Measurements from ENCODE around the gene PPAT.
A peak's percentile ranks its signal among the peaks of the same experiment; 100 is the strongest.

Gene PPAT

DNA sequence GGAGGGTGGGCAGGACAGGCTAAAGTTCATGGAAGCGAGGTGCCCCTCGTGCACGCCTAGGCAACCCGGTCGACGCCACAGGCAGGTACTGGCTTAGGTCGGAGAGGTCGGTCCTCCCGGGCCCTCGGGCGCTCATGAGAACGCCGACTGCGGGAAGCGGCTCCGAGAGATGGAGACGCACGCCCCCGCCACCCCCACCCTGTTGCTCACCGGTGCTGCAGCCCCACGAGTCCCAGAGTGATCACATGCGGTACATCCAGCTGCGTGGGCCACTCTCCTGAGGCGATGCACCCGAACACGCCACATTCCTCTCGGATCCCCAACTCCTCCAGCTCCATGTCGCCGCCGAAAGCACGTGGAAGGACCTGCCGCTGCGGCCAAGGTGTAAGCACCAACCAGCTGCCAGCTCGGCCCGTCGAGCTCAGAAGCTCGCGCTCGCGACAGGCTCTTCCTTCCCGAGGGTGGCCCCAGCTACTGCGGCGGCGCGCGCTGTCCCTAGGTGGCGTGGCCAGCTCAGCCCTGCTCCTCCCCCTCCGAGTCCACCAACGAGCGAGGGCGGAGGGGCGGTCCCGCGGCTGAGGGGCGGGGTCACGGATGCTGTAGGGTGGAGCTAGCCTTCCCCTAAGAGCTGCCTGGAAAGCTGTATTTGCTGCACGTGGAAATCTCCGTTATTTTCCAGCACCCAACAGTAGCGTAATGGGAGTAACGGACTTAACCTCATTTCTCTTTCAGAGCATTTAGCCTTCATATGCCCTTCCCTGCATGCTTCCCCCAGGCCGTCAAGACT, at the start of gene PPAT:
TSS of gene PPAT (minus strand) at position 476 of the 787 bp plus-strand sequence. CDS start at position 338, 138 bp downstream.
- Histone ChIP-seq H3K4me1 (ENCODE audit: insufficient read depth, insufficient read length) (no peaks in the 10 kb centered on the region), H3K4me3 (ENCODE audit: insufficient read length, low read depth) (peak within 1 kb of the TSS; percentile 91), H3K9ac (ENCODE audit: insufficient read length, low read depth) (peak within 1 kb of the TSS; percentile 96), H3K9me3 (ENCODE audit: insufficient read depth, low read length) (no peaks in the 10 kb centered on the region), H3K27me3 (ENCODE audit: insufficient read depth, insufficient read length) (no peaks in the 10 kb centered on the region), H3K36me3 (ENCODE audit: insufficient read depth, insufficient read length, low read length) (peaks cover 17% of the 10 kb centered on the region)
- TF ChIP-seq SUZ12 (IDR thresholded peaks at IDR 0.05; ENCODE audit: extremely low read depth, insufficient read depth, insufficient read length): no peak
- no peak for TF ChIP-seq YY1 (IDR thresholded peaks at IDR 0.05; ENCODE audit: insufficient read depth, insufficient read length)
- no peak for TF ChIP-seq ZNF274 (IDR thresholded peaks at IDR 0.05; ENCODE audit: low read depth, low read length)
- DNase-seq (ENCODE audit: low read depth, low spot score): peak; percentile 88

- Histone ChIP-seq H3K9ac (ENCODE audit: insufficient read length, low read depth) (no peak overlapping the region), H3K4me3 (ENCODE audit: insufficient read length, low read depth) (no peak overlapping the region), H3K4me1 (ENCODE audit: insufficient read depth, insufficient read length) (no peaks in the 10 kb centered on the region), H3K27me3 (ENCODE audit: insufficient read depth, insufficient read length) (no peaks in the 10 kb centered on the region), H3K36me3 (ENCODE audit: insufficient read depth, insufficient read length, low read length) (peaks cover 59% of the 10 kb centered on the region), H3K9me3 (ENCODE audit: insufficient read depth, low read length) (no peaks in the 10 kb centered on the region)
- no peak for DNase-seq (ENCODE audit: low read depth, low spot score)
- TF ChIP-seq YY1 (IDR thresholded peaks at IDR 0.05; ENCODE audit: insufficient read depth, insufficient read length): no peak
- no peak for TF ChIP-seq SUZ12 (IDR thresholded peaks at IDR 0.05; ENCODE audit: extremely low read depth, insufficient read depth, insufficient read length)
- TF ChIP-seq ZNF274 (IDR thresholded peaks at IDR 0.05; ENCODE audit: low read depth, low read length): no peak
Observed at GRCh38 chr4:56480691-56481090, 45.3 kb upstream of the PPAT start.

DNA sequence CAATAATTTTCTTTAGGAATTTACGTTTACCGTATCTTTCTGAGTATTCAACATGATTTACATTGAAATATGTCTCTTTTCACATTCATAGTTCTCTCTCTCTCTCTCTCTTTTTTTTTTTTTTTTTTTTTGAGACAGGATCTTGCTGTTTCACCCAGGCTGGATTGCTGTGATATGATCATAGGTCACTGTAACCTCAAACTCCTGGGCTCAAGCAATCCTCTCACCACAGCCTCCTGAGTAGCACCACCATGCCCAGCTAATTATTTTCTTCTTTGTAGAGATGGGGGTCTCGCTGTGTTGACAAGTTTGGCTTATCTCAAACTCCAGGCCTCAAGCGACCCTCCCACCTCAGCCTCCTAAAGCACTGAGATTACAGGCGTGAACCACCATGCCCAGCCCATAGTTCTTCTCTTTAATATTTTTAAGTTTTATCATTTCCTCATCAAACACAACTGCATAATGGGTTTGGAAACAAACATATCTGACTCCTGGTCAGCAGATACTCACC, 41.8 kb upstream of the PPAT start:
- TF ChIP-seq ZNF274 (IDR thresholded peaks at IDR 0.05; ENCODE audit: low read depth, low read length): no peak
- TF ChIP-seq SUZ12 (IDR thresholded peaks at IDR 0.05; ENCODE audit: extremely low read depth, insufficient read depth, insufficient read length): no peak
- TF ChIP-seq YY1 (IDR thresholded peaks at IDR 0.05; ENCODE audit: insufficient read depth, insufficient read length): no peak

GRCh38 chr4:56475917-56476316, 40.5 kb upstream of the PPAT start:
- DNase-seq (ENCODE audit: low read depth, low spot score): no peak
- Histone ChIP-seq H3K9ac (ENCODE audit: insufficient read length, low read depth) (no peak overlapping the region), H3K4me1 (ENCODE audit: insufficient read depth, insufficient read length) (no peaks in the 10 kb centered on the region), H3K9me3 (ENCODE audit: insufficient read depth, low read length) (no peaks in the 10 kb centered on the region), H3K4me3 (ENCODE audit: insufficient read length, low read depth) (no peak overlapping the region), H3K36me3 (ENCODE audit: insufficient read depth, insufficient read length, low read length) (peaks cover 75% of the 10 kb centered on the region), H3K27me3 (ENCODE audit: insufficient read depth, insufficient read length) (no peaks in the 10 kb centered on the region)
- TF ChIP-seq ZNF274 (IDR thresholded peaks at IDR 0.05; ENCODE audit: low read depth, low read length) (no peak), SUZ12 (IDR thresholded peaks at IDR 0.05; ENCODE audit: extremely low read depth, insufficient read depth, insufficient read length) (no peak), YY1 (IDR thresholded peaks at IDR 0.05; ENCODE audit: insufficient read depth, insufficient read length) (no peak)

More for the DNA sequence above, 41.8 kb upstream of the PPAT start:
- Histone ChIP-seq H3K4me1 (ENCODE audit: insufficient read depth, insufficient read length) (no peaks in the 10 kb centered on the region), H3K9ac (ENCODE audit: insufficient read length, low read depth) (no peak overlapping the region), H3K27me3 (ENCODE audit: insufficient read depth, insufficient read length) (no peaks in the 10 kb centered on the region), H3K4me3 (ENCODE audit: insufficient read length, low read depth) (no peak overlapping the region), H3K9me3 (ENCODE audit: insufficient read depth, low read length) (no peaks in the 10 kb centered on the region), H3K36me3 (ENCODE audit: insufficient read depth, insufficient read length, low read length) (peaks cover 76% of the 10 kb centered on the region)
- DNase-seq (ENCODE audit: low read depth, low spot score): no peak

DNA sequence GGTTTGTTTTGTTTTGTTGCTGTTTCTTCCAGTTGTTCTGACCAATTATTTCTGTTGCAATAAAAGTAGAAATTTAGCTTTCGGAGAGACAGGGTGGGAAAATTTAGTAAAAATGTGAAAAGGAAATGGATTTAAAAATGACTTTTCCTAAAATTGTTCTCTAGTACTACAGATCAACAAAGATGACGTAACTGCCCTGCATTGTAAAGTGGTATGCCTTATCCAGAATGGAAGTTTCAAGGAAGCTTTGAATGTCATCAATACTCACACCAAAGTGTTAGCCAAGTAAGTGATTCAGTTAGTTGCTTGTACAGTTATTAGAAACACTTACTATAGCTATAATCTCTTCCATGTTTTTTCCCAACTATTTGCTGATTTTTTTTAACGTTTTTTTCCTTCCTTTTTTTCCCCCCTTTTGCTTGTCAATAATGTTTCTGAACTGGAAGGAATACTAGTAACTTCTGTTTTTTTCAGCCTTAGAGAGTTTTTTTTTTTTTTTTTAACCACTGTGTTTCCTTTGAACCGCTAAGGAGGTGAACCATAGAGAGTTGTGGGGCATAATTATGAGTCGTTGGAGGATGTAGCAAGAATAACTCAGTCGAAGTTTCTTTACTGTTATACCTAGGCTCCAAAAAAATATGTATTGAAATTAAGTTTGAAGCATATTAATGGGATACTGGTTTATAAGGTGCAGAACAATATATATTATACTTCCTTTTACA, 34.2 kb upstream of the PPAT start:
- Histone ChIP-seq H3K4me1 (ENCODE audit: insufficient read depth, insufficient read length) (no peaks in the 10 kb centered on the region), H3K36me3 (ENCODE audit: insufficient read depth, insufficient read length, low read length) (peaks cover 36% of the 10 kb centered on the region), H3K9ac (ENCODE audit: insufficient read length, low read depth) (no peak overlapping the region), H3K27me3 (ENCODE audit: insufficient read depth, insufficient read length) (no peaks in the 10 kb centered on the region), H3K4me3 (ENCODE audit: insufficient read length, low read depth) (no peak overlapping the region), H3K9me3 (ENCODE audit: insufficient read depth, low read length) (no peaks in the 10 kb centered on the region)
- TF ChIP-seq YY1 (IDR thresholded peaks at IDR 0.05; ENCODE audit: insufficient read depth, insufficient read length) (no peak), ZNF274 (IDR thresholded peaks at IDR 0.05; ENCODE audit: low read depth, low read length) (no peak), SUZ12 (IDR thresholded peaks at IDR 0.05; ENCODE audit: extremely low read depth, insufficient read depth, insufficient read length) (no peak)
- DNase-seq (ENCODE audit: low read depth, low spot score): no peak

DNA sequence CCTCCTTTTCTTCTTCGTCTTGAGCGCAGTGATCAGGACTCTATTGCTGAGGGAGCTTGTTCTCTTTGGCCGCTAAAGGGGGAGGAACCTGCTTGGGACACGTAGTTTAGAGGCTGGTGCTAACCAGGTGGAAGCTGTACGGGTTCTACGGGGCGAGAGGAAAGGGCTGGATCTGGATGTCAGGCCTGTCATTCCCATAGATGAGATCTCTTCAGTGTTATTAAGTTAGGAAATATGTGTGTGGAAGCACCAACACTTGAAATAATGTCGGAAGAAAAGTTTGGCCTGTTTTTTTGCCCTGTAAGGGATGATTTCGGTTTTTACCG, 32.6 kb upstream of the PPAT start:
- peak overlapping the region; percentile 89 for H3K9ac ChIP-seq (ENCODE audit: insufficient read length, low read depth)
- no peaks in the 10 kb centered on the region for H3K9me3 ChIP-seq (ENCODE audit: insufficient read depth, low read length)
- TF ChIP-seq SUZ12 (IDR thresholded peaks at IDR 0.05; ENCODE audit: extremely low read depth, insufficient read depth, insufficient read length): no peak
- TF ChIP-seq YY1 (IDR thresholded peaks at IDR 0.05; ENCODE audit: insufficient read depth, insufficient read length): no peak
- TF ChIP-seq ZNF274 (IDR thresholded peaks at IDR 0.05; ENCODE audit: low read depth, low read length): no peak
- peaks cover 29% of the 10 kb centered on the region for H3K36me3 ChIP-seq (ENCODE audit: insufficient read depth, insufficient read length, low read length)
- DNase-seq (ENCODE audit: low read depth, low spot score): no peak
- no peaks in the 10 kb centered on the region for H3K27me3 ChIP-seq (ENCODE audit: insufficient read depth, insufficient read length)
- H3K4me3 ChIP-seq (ENCODE audit: insufficient read length, low read depth): peak overlapping the region; percentile 90
- H3K4me1 ChIP-seq (ENCODE audit: insufficient read depth, insufficient read length): no peaks in the 10 kb centered on the region

All from NT2/D1 (cell line).